Renal cortical epithelial cell (primary cell): Measurements from ENCODE around the gene GOLGA7B. TPM values are rescaled to one million over a fixed set of nuclear protein-coding genes. Genes with fewer than 3 reads are reported as not detected.
A peak's percentile ranks its signal among the peaks of the same experiment; 100 is the strongest.
"Not testable (repeated sequence)": the region's sequence is repeated elsewhere in the genome, so short reads cannot be mapped to it uniquely, and the experiment has no call there.

Experiments
- DNase-seq: peaks from one replicate; pipeline ENCODE4 v3.0.0-alpha.2; 2011; ENCODE audit warnings: low read depth
- total RNA-seq: library from RNA; depleted of rRNA; stranded (reverse); fragments of >200 nt; gene quantifications from 2 replicates; pipeline ENCODE4 v1.2.3, GENCODE V29; 2014

GOLGA7B gene
- total RNA-seq, 1 donor from 2014 or later: 0.05 TPM

- no peak for DNase-seq
These were observed 18.4 kb upstream of the GOLGA7B start for GRCh38 chr10:97831259-97831658.

GRCh38 chr10:97836446-97836845, 13.2 kb upstream of the GOLGA7B start:
- DNase-seq: no peak

- DNase-seq: no peak
These were observed 11.6 kb upstream of the GOLGA7B start for GRCh38 chr10:97838091-97838490.

GRCh38 chr10:97841166-97841565, 8.5 kb upstream of the GOLGA7B start:
- not testable (repeated sequence) for DNase-seq

- DNase-seq: not testable (repeated sequence)
These were observed 7.5 kb upstream of the GOLGA7B start for GRCh38 chr10:97842114-97842513.

- peak; percentile 42 for DNase-seq
These were observed 6.9 kb upstream of the GOLGA7B start for GRCh38 chr10:97842656-97843280.

GRCh38 chr10:97843281-97843671, 6.4 kb upstream of the GOLGA7B start:
- DNase-seq: no peak

- DNase-seq: not testable (repeated sequence)
These were observed 5.7 kb upstream of the GOLGA7B start for GRCh38 chr10:97843972-97844371.

GRCh38 chr10:97844678-97845077, 5.0 kb upstream of the GOLGA7B start:
- no peak for DNase-seq

- no peak for DNase-seq
These were observed 448 bp upstream of the GOLGA7B start for GRCh38 chr10:97849103-97849686.

- no peak for DNase-seq
These were observed 803 bp downstream of the GOLGA7B start for GRCh38 chr10:97850446-97850845.

- no peak for DNase-seq
These were observed 1.8 kb downstream of the GOLGA7B start for GRCh38 chr10:97851341-97852001.

GRCh38 chr10:97852277-97852676, 2.6 kb downstream of the GOLGA7B start:
- DNase-seq: no peak

- DNase-seq: no peak
These were observed 3.3 kb downstream of the GOLGA7B start for GRCh38 chr10:97852840-97853405.

GRCh38 chr10:97854743-97855142, 5.1 kb downstream of the GOLGA7B start:
- no peak for DNase-seq

- peak; percentile 59 for DNase-seq
These were observed 8.4 kb downstream of the GOLGA7B start for GRCh38 chr10:97858001-97858439.

- peak; percentile 89 for DNase-seq
These were observed 11.6 kb downstream of the GOLGA7B start for GRCh38 chr10:97861097-97861750.

GRCh38 chr10:97861924-97862323, 12.3 kb downstream of the GOLGA7B start:
- no peak for DNase-seq

- DNase-seq: no peak
These were observed 14.2 kb downstream of the GOLGA7B start for GRCh38 chr10:97863808-97864207.

- no peak for DNase-seq
These were observed 15.8 kb downstream of the GOLGA7B start for GRCh38 chr10:97865488-97865887.

- no peak for DNase-seq
These were observed 17.0 kb downstream of the GOLGA7B start for GRCh38 chr10:97866524-97867219.
